ENCODE results near the gene ARID1B. TPM values are rescaled to one million over a fixed set of nuclear protein-coding genes. Genes with fewer than 3 reads are reported as not detected.

Gene ARID1B
- total RNA-seq, 1 donor from 2014 or later = 43.4 TPM

DNA sequence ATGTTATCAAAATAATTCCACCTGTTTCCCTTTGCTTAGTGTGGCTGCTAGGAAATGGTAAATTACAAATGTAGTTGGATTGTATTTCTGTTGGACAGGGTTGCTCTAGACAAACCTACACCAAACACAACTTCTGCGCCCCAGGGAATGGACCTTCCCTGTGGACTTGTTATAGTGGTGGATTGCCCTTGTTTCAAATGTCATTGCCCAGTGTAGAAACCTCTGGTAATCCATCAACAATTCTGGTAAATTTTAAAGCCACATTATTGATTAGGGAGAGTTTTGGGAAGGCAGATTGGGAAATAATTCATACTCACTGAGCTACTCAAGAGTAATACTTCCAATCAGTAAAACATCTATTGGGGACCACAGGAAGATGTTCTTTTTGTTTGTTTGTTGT, 239.8 kb downstream of the ARID1B start:
- Histone ChIP-seq H3K4me3 (no peak overlapping the region), H3K27ac (replicated peaks) (no peak overlapping the region), H3K27me3 (ENCODE audit: low read depth) (no peaks in the 10 kb centered on the region), H3K36me3 (no peaks in the 10 kb centered on the region), H3K9me3 (replicated peaks) (no peaks in the 10 kb centered on the region), H3K4me1 (peaks cover 77% of the 10 kb centered on the region)
- no peak for DNase-seq
- TF ChIP-seq, protein P1, sequence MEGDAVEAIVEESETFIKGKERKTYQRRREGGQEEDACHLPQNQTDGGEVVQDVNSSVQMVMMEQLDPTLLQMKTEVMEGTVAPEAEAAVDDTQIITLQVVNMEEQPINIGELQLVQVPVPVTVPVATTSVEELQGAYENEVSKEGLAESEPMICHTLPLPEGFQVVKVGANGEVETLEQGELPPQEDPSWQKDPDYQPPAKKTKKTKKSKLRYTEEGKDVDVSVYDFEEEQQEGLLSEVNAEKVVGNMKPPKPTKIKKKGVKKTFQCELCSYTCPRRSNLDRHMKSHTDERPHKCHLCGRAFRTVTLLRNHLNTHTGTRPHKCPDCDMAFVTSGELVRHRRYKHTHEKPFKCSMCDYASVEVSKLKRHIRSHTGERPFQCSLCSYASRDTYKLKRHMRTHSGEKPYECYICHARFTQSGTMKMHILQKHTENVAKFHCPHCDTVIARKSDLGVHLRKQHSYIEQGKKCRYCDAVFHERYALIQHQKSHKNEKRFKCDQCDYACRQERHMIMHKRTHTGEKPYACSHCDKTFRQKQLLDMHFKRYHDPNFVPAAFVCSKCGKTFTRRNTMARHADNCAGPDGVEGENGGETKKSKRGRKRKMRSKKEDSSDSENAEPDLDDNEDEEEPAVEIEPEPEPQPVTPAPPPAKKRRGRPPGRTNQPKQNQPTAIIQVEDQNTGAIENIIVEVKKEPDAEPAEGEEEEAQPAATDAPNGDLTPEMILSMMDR (IDR thresholded peaks at IDR 0.05; ENCODE audit: borderline replicate concordance) = no peak
- intact Hi-C loops (cut with micrococcal nuclease) = no loop called here

DNA sequence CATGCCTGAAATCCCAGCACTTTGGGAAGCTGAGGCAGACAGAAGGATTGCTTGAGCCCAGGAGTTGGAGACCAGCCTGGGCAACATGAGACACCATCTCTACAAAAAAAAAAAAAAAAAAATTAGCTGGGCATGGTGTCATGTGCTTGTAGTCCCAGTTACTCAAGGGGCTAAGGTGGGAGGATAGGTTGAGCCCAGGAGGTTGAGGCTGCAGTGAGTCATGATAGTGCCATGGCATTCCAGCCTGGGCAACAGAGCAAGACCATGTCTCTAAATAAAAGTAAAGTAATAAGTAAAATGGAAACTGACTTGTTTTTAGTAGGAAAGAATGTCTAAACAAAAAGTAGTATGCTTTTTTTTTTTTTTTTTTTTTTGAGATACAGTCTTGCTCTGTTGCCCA, 240.7 kb downstream of the ARID1B start:
- TF ChIP-seq, protein P1 (IDR thresholded peaks at IDR 0.05; ENCODE audit: borderline replicate concordance) = no peak
- Histone ChIP-seq H3K36me3 (no peaks in the 10 kb centered on the region), H3K4me3 (no peak overlapping the region), H3K27ac (replicated peaks) (no peak overlapping the region), H3K4me1 (peaks cover 83% of the 10 kb centered on the region), H3K9me3 (replicated peaks) (no peaks in the 10 kb centered on the region), H3K27me3 (ENCODE audit: low read depth) (no peaks in the 10 kb centered on the region)
- intact Hi-C loops (cut with micrococcal nuclease) = no loop called here
- no peak for DNase-seq

DNA sequence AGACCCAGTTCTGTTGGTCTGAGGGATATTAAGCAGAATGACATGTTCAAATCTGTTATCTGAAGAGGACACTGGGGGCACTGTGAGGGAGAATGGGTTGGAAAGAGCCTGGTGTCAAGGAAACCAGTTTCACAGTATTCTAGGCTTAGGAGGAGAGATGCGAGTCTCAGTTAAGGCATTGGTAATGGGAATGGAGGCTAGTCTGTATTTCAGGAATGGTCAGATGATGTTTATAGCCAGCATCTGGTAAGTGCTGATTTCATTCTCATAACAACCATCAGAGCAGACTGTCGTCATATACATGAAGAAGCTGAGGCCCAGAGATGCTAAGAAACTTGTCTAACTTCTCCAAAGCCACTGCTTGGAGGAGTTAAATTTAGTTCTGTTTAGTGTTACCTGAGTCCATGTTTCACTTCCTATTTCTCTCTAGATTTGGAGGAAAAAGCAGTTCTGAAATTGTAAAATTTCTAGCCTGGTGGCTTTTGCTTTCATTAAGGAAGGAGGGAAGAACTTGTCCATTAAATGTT, 242.0 kb downstream of the ARID1B start:
- no peaks in the 10 kb centered on the region for H3K27me3 ChIP-seq (ENCODE audit: low read depth)
- no peaks in the 10 kb centered on the region for H3K9me3 ChIP-seq (replicated peaks)
- DNase-seq = no peak
- peaks cover 83% of the 10 kb centered on the region for H3K4me1 ChIP-seq
- TF ChIP-seq, protein P1 (IDR thresholded peaks at IDR 0.05; ENCODE audit: borderline replicate concordance) = no peak
- intact Hi-C loops (cut with micrococcal nuclease) = no loop called here
- no peak overlapping the region for H3K4me3 ChIP-seq
- H3K27ac ChIP-seq (replicated peaks) = peak overlapping the region; percentile 99
- H3K36me3 ChIP-seq = no peaks in the 10 kb centered on the region

DNA sequence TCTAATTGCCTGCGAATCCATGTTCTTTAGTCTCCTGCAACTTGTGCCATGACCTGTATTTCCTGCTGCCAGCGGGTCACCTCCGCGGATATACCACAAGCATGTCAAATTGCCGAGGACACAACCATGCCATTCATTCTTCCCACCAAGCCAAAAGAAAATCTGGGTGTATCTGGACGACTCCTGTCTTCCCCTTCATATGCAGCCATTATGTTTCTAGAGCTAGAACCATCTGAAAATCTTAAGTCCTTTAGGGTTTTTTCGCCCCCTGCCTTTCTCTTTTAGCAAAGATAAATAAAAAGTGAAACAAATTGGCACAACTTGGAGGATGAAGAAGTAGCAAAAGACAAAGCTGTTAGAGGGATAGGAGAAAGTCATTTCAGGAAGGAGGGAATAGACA, 242.6 kb downstream of the ARID1B start:
- TF ChIP-seq, protein P1 (IDR thresholded peaks at IDR 0.05; ENCODE audit: borderline replicate concordance) = no peak
- peak overlapping the region; percentile 99 for H3K27ac ChIP-seq (replicated peaks)

DNA sequence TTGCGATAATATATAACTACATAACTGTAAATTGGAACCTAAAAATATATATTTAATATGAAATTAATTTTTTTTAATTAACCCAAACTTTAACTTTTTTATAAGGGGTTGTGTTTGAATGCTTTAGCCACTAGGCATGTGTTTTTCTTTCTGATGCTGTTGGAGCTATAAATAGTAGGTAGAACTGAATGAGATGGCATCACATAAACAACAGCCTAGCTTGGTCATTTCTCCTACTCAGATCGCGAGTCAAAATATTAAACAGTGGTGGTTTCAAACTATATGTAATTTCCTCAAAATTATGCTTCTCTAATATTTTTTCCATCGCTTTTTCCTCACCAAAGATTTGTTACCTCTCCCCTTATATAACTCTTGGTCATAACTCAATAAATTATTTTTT, 243.2 kb downstream of the ARID1B start:
- TF ChIP-seq, protein P1 (IDR thresholded peaks at IDR 0.05; ENCODE audit: borderline replicate concordance) = no peak
- peaks cover 76% of the 10 kb centered on the region for H3K4me1 ChIP-seq
- H3K9me3 ChIP-seq (replicated peaks) = peaks cover 2% of the 10 kb centered on the region
- intact Hi-C loops (cut with micrococcal nuclease) = loop anchor here (5.0 kb wide), 1 partner anchor 238 kb away; no protein-coding TSS in a partner anchor
- H3K27me3 ChIP-seq (ENCODE audit: low read depth) = no peaks in the 10 kb centered on the region
- peak overlapping the region; percentile 99 for H3K27ac ChIP-seq (replicated peaks)
- H3K4me3 ChIP-seq = peak overlapping the region; percentile 89
- H3K36me3 ChIP-seq = no peaks in the 10 kb centered on the region
- no peak for DNase-seq

More for the DNA sequence above, 242.6 kb downstream of the ARID1B start:
- H3K36me3 ChIP-seq = no peaks in the 10 kb centered on the region
- H3K27me3 ChIP-seq (ENCODE audit: low read depth) = no peaks in the 10 kb centered on the region
- H3K4me1 ChIP-seq = peaks cover 83% of the 10 kb centered on the region
- no peak overlapping the region for H3K4me3 ChIP-seq
- intact Hi-C loops (cut with micrococcal nuclease) = loop anchor here (5.0 kb wide), 1 partner anchor 237 kb away; no protein-coding TSS in a partner anchor
- DNase-seq = no peak
- no peaks in the 10 kb centered on the region for H3K9me3 ChIP-seq (replicated peaks)
